Adrenal gland (tissue), 12 donors: Measurements from ENCODE around the gene S100A2. TPM values are rescaled to one million over a fixed set of nuclear protein-coding genes. Genes with fewer than 3 reads are reported as not detected.
A peak's percentile ranks its signal among the peaks of the same experiment; 100 is the strongest.
"Not testable (repeated sequence)": the region's sequence is repeated elsewhere in the genome, so short reads cannot be mapped to it uniquely, and the experiment has no call there.

Experiments
- DNase-seq, 7 donors: peaks; one replicate each; pipeline ENCODE4 v3.0.0-alpha.2; 2019 to 2020
- H3K27ac ChIP-seq, 5 donors: fragments of 200-600 bp; sonication (generic) in 4 of 5; 1 replicate in 3 of 5; 2 replicates in 2 of 5; pipeline versions ENCODE4 v1.5.1 to v1.8.0; 2016 to 2020; ENCODE audit warnings: mild to moderate bottlenecking in 1 of 5
- H3K27me3 ChIP-seq: fragments of 200-600 bp; 2 replicates; pipeline ENCODE4 v1.8.0; 2021
- H3K36me3 ChIP-seq, 2 donors: fragments of 200-600 bp; replicated peaks in 1 of 2; 1 replicate in 1 of 2; 2 replicates in 1 of 2; pipeline versions ENCODE4 v1.5.1 to v1.8.0; 2018 to 2022
- H3K4me1 ChIP-seq, 2 donors: fragments of 200-600 bp; replicated peaks in 1 of 2; 1 replicate in 1 of 2; 2 replicates in 1 of 2; pipeline versions ENCODE4 v1.5.1 to v1.8.0; 2018 to 2021
- H3K4me3 ChIP-seq, 4 donors: fragments of 200-600 bp; sonication (generic) in 3 of 4; one replicate each; pipeline ENCODE4 v1.5.1; 2016 to 2018
- H3K9me3 ChIP-seq, 3 donors: fragments of 200-600 bp; sonication (generic) in 1 of 3; replicated peaks in 1 of 3; 1 replicate in 2 of 3; 2 replicates in 1 of 3; pipeline versions ENCODE4 v1.5.1 to v1.8.0; 2016 to 2021
- POLR2A ChIP-seq, 2 donors: fragments of 450-650 bp; IDR thresholded peaks; one replicate each; pipeline ENCODE4 v1.6.1; 2017; ENCODE audit warnings: antibody characterized with exemption in 2 of 2, mild to moderate bottlenecking in 2 of 2, moderate library complexity in 1 of 2
- WGBS, 4 donors: extraction: QIAGEN DNeasy Blood & Tissue Kit in 2 of 4; methylation state at CpG; one replicate each; pipeline versions ENCODE4 v1.1.5 to v1.1.7; 2013 to 2017; 5-methylcytosine and 5-hydroxymethylcytosine counted together
- intact Hi-C, 2 donors: fragments of 100-400 bp; cut with DNase I; formaldehyde crosslinking; loops; one replicate each; pipeline versions ENCODE4 v1.14.1 to v1.15.0; 2022 to 2023
- polyA plus RNA-seq, 3 donors: library from polyadenylated mRNA; stranded (reverse); fragments of 200-250 nt in 2 of 3; fragments of 350-450 nt in 1 of 3; fragmentation: Illumina TruSeq in 1 of 3; extraction: RNeasy Lipid Tissue Mini Kit (QIAGEN cat#74804) in 1 of 3; gene quantifications; one replicate each; pipeline ENCODE4 v1.2.3, GENCODE V29; 2013 to 2014
- total RNA-seq, 9 donors: library from RNA; depleted of rRNA in 4 of 9; stranded (reverse); fragments of >200 nt in 4 of 9; fragments of 120-200 nt in 1 of 9; fragmentation: NEBNext Ultra II Directional in 1 of 9; extraction: Animal tissue kit (Norgen Biotek cat#: 25700) in 1 of 9; gene quantifications; one replicate each; pipeline versions ENCODE4 v1.1.0 to v1.2.4, GENCODE V29; 2013 to 2023
- TF ChIP-seq, protein P1 (sequence below), 6 experiments: fragments of 450-650 bp in 4 of 6; fragments of 200-600 bp in 2 of 6; sonication (generic) in 1 of 6; IDR thresholded peaks; 1 replicate in 5 of 6; 2 replicates in 1 of 6; pipeline versions ENCODE4 v1.5.1 to v1.8.0; 2016 to 2021; ENCODE audit warnings: antibody characterized with exemption in 6 of 6, mild to moderate bottlenecking in 2 of 6, moderate library complexity in 1 of 6
- donor health status: healthy with polysubstance abuse.
- donor health status: Bipolar disorder and iron deficiency.
- donor health status: DM: yes; HTN: yes; CAD: no.
- donor health status: DM: no; HTN: no; CAD: no.
- donor health status: DM: no; HTN: no; CAD: no.
- donor health status: DM: yes; HTN: yes; CAD: no.

The S100A2 gene
- total and polyA plus RNA-seq, 12 donors: 0.31 to 44.1 (median 1.3) TPM; not detected in 1

DNA sequence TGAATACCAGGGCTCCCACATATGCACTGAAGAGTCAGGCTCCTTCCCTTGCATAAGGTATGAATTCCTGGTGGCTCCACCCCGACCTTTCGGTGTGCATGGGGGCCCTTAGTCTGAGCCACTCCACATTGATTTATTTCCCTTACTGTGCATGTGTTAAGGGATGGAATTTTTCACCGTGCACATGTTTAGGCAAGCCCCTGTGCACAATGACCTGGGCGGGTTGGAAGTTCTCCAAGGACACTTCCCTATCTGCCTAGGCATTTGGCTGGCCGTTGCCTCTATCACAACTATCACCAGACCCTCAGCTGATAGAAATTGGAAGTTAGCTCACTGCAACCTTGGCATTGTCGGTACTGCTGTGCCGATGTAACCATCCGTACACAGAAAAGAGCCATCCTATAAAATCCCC, 39.5 kb downstream of the S100A2 start:
- peak in 1 of 2 donors; percentile 73 for TF ChIP-seq POLR2A (IDR thresholded peaks at IDR 0.05)
- TF ChIP-seq, protein P1, sequence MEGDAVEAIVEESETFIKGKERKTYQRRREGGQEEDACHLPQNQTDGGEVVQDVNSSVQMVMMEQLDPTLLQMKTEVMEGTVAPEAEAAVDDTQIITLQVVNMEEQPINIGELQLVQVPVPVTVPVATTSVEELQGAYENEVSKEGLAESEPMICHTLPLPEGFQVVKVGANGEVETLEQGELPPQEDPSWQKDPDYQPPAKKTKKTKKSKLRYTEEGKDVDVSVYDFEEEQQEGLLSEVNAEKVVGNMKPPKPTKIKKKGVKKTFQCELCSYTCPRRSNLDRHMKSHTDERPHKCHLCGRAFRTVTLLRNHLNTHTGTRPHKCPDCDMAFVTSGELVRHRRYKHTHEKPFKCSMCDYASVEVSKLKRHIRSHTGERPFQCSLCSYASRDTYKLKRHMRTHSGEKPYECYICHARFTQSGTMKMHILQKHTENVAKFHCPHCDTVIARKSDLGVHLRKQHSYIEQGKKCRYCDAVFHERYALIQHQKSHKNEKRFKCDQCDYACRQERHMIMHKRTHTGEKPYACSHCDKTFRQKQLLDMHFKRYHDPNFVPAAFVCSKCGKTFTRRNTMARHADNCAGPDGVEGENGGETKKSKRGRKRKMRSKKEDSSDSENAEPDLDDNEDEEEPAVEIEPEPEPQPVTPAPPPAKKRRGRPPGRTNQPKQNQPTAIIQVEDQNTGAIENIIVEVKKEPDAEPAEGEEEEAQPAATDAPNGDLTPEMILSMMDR (IDR thresholded peaks at IDR 0.05): no peak
- H3K27me3 ChIP-seq: no peaks in the 10 kb centered on the region
- no peak overlapping the region for H3K4me3 ChIP-seq
- intact Hi-C loops: no loop called here
- WGBS, 4 donors: 26 to 30% (median 28%) methylated on average over 7 to 8 of the region's 8 CpGs
- peak in 6 of 7 donors; percentile 62 to 91 (median 78) for DNase-seq
- peak overlapping the region in 2 of 5 donors; percentile 39 to 54 for H3K27ac ChIP-seq
- peaks cover 9 to 13% of the 10 kb centered on the region in 2 donors for H3K4me1 ChIP-seq
- H3K9me3 ChIP-seq: no peaks in the 10 kb centered on the region
- H3K36me3 ChIP-seq: no peaks in the 10 kb centered on the region

DNA sequence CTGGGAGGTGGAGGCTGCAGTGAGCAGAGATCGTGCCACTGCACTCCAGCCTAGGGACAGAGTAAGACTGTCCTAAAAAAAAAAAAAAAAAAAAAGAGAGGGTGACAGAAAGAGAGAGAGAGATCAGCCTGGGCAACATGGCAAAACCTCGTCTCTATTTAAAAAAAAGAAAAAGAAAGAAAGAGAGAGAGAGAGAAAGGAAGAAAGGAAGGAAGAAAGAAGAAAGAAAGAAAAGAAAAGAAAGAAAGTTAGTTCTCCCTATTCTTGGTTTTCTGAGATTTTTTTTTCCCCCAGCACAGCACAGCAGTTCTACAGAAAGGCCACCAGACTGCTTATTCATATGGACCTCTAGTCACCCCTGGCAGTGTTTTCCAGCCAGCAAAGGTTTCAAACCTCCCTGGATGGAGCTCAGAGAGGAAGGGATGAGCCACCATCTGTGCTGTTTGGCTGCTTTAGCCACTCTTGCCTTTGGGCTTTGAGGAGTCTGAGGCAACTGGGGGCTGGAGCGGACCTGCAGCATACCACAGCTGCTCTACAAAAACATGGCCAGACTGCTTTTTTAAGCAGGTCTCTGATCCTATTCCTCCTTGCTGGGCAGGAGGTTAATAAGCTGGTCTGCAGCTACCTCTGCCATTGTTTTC, 40.4 kb downstream of the S100A2 start:
- TF ChIP-seq, protein P1 (IDR thresholded peaks at IDR 0.05): peak in 1 of 6 experiments; percentile 18
- no peak for TF ChIP-seq POLR2A (IDR thresholded peaks at IDR 0.05)
- Histone ChIP-seq H3K36me3 (no peaks in the 10 kb centered on the region), H3K27me3 (no peaks in the 10 kb centered on the region), H3K4me1 (peaks cover 9 to 13% of the 10 kb centered on the region in 2 donors), H3K27ac (peak overlapping the region in 2 of 5 donors; percentile 12 to 39), H3K4me3 (no peak overlapping the region), H3K9me3 (no peaks in the 10 kb centered on the region)
- DNase-seq: peak in 1 of 7 donors; percentile 22
- 43 to 53% (median 52%) methylated on average over 3 of the region's 3 CpGs for WGBS, 4 donors
- intact Hi-C loops: no loop called here

DNA sequence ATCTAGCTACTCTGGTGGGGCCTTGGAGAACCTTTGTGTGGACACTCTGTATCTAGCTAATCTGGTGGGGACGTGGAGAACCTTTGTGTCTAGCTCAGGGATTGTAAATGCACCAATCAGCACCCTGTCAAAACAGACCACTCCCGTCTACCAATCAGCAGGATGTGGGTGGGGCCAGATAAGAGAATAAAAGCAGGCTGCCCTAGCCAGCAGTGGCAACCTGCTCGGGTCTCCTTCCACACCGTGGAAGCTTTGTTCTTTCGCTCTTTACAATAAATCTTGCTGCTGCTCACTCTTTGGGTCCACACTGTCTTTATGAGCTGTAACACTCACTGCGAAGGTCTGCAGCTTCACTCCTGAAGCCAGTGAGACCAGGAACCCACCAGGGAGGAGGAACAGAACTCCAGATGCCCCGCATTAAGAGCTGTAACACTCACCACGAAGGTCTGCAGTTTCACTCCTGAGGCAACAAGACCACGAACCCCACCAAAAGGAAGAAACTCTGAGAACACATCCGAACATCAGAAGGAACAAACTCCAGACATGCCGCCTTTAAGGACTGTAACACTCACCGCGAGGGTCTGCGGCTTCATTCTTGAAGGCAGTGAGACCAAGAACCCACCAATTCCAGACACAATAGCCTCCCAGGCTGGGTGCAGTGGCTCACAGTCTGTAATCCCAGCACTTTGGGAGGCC, 43.1 kb downstream of the S100A2 start:
- H3K36me3 ChIP-seq, intact Hi-C loops, H3K27me3 ChIP-seq, H3K4me3 ChIP-seq, H3K9me3 ChIP-seq, H3K27ac ChIP-seq: not testable (repeated sequence)
- WGBS, 4 donors: 77 to 85% (median 79%) methylated on average over 13 to 14 of the region's 14 CpGs
- DNase-seq: peak in 2 of 7 donors; percentile 3 to 9
- peaks cover 9 to 13% of the 10 kb centered on the region in 2 donors for H3K4me1 ChIP-seq

DNA sequence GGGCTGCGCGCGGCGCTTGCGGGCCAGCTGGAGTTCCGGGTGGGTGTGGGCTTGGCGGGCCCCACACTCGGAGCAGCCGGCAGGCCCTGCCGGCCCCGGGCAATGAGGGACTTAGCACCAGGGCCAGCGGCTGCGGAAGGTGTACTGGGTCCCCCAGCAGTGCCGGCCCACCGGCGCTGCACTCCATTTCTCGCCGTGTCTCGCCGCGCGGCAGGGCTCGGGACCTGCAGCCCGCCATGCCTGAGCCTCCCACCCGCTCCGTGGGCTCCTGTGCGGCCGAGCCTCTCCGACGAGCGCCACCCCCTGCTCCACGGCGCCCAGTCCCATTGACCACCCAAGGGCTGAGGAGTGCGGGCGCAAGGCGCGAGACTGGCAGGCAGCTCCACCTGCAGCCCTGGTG, 43.8 kb downstream of the S100A2 start:
- H3K27me3 ChIP-seq, H3K27ac ChIP-seq, H3K9me3 ChIP-seq, H3K36me3 ChIP-seq, H3K4me3 ChIP-seq, intact Hi-C loops: not testable (repeated sequence)
- DNase-seq: peak in 1 of 7 donors; percentile 17
- peaks cover 9 to 13% of the 10 kb centered on the region in 2 donors for H3K4me1 ChIP-seq
- WGBS, 4 donors: 92 to 95% (median 94%) methylated on average over 10 to 37 of the region's 37 CpGs

DNA sequence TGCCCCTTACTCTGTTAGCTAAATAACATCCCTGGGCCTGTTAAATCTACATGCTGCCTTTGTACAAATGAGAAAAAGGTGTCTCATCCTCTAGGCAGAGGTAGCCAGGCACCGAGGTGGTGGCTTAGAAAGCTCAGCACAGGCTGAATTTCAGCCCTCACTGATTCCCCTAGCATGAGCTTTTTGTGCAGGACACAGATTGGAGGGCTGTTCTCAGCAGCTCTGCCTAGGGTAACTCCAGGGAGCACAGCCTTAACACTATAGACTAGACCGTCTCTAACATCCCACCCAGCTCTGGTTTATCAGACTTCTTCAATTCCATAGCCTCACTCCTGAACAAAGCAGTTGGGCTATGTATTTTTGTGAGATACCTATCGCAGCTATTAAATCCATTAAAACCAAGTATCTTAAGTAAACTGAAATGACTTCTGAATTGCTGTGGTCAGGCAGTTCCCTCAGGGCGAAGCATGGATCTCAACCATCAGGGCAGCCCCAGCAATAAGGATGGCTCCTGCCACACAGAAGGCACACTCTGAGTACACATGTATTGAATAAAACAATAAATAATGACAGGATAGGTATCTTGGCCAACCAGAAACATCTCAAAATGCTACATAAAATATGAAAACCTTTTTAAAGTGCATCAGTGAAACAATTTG, 44.7 kb downstream of the S100A2 start:
- WGBS, 4 donors: 93 to 96% (median 94%) methylated on average over 3 to 4 of the region's 4 CpGs
- H3K4me3 ChIP-seq: no peak overlapping the region
- H3K27me3 ChIP-seq: no peaks in the 10 kb centered on the region
- H3K36me3 ChIP-seq: no peaks in the 10 kb centered on the region
- no peak for TF ChIP-seq POLR2A (IDR thresholded peaks at IDR 0.05)
- TF ChIP-seq, protein P1 (IDR thresholded peaks at IDR 0.05): no peak
- no peak overlapping the region for H3K27ac ChIP-seq
- H3K9me3 ChIP-seq: no peaks in the 10 kb centered on the region
- intact Hi-C loops: no loop called here
- peaks cover 2 to 5% of the 10 kb centered on the region in 2 donors for H3K4me1 ChIP-seq
- peak in 1 of 7 donors; percentile 35 for DNase-seq

DNA sequence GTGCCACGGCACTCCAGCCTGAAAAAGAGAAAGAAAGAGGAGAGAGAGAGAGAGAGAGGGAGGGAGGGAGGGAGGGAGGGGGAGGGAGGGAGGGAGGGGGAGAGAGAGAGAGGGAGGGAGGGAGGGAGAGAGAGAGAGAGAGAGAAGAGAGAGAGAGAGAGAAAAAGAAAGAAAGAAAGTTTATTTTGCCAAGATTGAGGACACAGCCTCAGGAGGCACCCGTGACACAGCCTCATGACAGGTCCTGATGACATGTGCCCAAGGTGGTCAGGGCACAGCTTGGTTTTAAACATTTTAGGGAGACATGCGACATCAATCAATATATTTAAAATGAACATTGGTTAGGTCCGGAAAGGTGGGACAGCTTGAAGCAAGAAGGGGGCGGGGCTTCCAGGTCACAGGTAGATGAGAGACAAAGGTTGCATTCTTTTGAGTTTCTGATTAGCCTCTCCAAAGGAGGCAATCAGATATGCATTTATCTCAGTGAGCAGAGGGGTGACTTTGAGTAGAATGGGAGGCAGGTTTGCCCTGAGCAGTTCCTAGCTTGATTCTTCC, 45.4 kb downstream of the S100A2 start:
- H3K27ac ChIP-seq, intact Hi-C loops: not testable (repeated sequence)
- WGBS, 4 donors: 74 to 79% (median 77%) methylated on average over 5 of the region's 5 CpGs

More for the DNA sequence above, 45.4 kb downstream of the S100A2 start:
- not testable (repeated sequence) for H3K27me3 ChIP-seq, H3K36me3 ChIP-seq, H3K9me3 ChIP-seq, H3K4me3 ChIP-seq, H3K4me1 ChIP-seq
- peak in 1 of 7 donors; percentile 39 for DNase-seq
